Stimulated activated CD4-positive, alpha-beta T cell treated with anti-CD3 and anti-CD28 coated beads, Interleukin-15, amount 100 ng/mL, for 24 hours (primary cell): Measurements from ENCODE around the gene ACVRL1.
A peak's percentile ranks its signal among the peaks of the same experiment; 100 is the strongest.

Experiments
- DNase-seq: peaks from one replicate; pipeline ENCODE4 v3.0.0-alpha.2; 2020

The ACVRL1 gene

GRCh38 chr12:51944608-51945233 is 37.4 kb downstream of the ACVRL1 start:
- DNase-seq = no peak

GRCh38 chr12:51947246-51947996 is 40.1 kb downstream of the ACVRL1 start:
- no peak for DNase-seq

DNA sequence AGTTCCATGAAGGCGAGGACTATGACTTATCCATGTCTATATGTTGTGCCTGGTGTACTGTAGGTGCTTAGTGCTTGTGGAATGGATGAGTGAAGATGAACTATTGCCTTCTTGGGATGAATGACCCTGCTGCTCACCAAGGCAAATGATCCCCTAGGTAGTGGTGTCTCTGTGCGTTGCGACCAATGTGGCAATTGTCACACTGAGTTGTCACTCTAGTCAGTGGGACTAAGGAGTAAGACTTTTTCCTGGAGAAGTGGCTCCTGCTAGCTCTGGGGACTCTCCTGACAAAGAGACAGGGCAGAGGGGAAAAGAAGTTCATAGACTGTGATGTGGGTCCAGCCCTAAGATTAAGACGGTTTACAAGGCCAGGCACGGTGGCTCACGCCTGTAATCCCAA is 40.8 kb downstream of the ACVRL1 start:
- no peak for DNase-seq

DNA sequence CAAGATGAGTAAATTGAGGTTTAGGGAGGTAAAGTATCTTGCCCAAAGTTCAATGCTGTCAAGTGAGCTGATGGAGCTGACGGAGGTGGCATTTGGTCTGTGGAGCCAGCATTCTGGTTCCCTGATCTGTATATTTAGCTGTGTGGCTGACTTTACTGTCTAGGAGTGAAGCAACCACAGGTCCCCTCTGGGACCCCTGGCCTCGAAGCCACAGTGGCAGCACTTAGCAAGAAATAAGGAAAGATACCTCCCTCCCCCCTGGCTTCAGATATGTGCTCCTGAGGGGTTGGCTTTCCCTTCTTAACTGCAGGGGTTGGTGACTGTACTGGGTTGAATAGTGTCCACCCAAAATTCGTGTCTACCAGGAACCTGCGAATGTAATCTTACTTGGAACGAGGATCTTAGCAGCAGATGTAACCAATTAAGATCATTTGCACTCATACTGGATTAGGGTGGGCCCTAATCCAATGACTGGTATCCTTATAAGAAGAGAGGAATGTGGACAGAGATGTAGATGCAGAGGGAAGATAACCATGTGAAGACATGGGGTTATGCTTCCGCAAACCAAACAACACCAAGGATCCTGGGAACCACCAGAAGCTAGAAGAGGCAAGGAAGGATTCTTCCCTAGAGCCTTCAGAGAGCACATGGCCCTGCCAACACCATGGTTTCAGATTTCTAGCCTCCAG is 42.2 kb downstream of the ACVRL1 start:
- no peak for DNase-seq

- no peak for DNase-seq
Observed at GRCh38 chr12:51950682-51951198, 43.4 kb downstream of the ACVRL1 start.

DNA sequence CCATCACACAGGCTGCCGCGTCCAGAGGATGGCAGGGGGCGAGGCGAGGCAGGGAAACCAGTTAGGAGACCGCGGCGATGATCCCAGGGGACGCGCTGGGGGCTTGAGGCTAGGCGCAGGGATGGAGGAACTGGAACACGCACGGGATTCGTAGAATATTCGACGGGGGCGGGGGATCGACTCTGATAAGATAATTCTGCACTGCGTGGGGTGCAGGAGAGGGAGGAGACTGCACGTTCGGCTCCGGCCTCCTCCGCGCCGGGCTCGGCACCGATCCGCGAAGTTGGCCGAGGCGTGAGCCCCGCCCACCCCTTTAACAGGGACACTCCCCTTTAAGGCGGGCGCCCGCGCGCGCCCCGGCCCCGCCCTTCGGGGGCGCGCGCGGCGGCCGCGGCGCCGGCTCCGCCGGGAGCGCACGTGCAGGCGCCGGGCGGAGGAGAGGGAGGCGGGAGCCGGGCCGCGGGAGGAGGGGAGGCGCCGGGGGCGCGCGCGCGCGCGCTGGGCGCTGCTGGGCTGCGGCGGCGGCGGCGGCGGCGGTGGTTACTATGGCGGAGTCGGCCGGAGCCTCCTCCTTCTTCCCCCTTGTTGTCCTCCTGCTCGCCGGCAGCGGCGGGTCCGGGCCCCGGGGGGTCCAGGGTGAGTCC is 44.0 kb downstream of the ACVRL1 start, which contains the start of gene ACVR1B:
ACVR1B (plus strand) TSS at position 501 of the 644 bp plus-strand sequence; CDS start at position 546, 45 bp downstream.
- DNase-seq = peak; percentile 94

DNA sequence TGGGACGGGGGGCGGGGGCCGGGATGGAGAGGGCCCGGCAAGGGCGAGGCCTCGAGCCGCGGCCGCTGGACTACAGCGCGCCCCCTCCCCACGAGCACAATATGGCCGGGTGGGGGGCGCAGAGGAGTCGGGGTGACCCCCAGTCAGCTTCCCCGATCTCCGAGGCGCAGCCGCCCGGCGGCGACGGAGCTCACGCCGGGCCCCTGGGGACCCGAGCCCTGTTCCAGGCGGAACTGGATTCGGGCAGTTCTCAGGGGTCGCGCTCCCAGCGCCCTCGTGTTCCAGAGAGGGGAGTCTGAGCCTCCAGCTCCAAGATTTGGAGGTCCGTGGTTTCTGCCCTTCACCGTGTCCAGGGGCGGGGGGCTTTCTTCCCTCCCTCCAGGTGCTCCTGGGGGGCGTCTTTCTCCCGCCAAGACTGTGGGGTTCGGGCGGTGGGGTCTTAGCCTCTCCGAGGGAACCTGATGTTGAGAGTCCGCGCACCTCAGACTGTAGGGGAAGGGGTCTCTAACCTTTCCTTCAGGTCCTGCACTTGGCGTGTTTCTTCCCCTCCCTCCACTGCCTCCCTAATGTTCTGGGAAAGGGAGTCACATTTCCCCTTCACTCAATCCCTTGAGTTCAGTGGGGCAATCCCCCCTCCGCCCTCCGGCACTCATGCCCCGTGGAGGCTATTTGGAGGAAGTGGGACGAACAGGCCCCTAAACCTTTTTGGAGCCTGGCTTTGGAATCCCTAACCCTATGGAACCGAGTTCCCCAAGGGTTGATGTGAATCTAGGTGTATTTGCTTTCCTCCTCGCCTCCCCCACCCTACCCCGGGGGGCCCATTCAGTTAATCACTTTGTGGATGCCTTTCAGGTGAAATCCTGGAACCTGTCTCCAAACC is 44.8 kb downstream of the ACVRL1 start:
- peak; percentile 8 for DNase-seq

DNA sequence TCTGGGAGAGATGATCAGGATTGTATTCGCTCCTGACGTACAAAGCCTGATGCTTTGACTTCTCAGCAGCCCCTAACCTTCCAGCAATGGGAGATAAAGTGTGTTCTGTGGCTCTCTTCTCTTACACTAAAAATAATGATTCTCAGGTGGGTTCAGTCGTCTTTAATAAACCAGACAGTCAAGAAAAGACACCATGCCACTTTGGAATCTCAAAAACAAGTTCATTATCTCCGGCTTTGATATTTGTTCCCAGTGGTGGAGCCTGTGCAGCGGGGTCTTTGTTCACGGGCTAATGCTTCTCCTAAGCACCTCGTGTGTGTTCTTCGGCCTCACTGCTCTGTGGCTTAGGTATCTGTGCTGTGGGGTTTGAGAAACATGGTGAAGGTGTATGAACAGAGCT is 45.8 kb downstream of the ACVRL1 start:
- no peak for DNase-seq

DNA sequence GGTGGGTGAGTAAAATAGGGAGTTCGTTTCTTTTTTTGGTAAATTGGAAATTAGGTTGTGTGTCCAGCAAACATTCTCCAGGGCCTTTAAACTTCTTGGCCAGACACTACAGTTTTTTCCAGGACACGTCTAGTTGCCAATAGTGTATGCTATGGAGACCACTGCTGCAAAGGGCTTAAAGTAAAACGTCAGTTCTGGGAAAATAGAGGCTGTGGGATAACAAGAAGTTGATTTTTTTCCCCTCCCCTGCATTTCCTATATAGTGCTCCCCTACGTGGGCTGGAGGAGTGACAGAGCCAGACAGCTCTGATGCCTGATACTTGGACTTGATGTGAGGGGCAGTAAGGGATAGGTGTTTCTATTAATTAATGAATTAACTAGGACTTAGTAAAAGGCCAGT is 46.6 kb downstream of the ACVRL1 start:
- no peak for DNase-seq

GRCh38 chr12:51954561-51955361 is 47.5 kb downstream of the ACVRL1 start:
- DNase-seq = no peak

GRCh38 chr12:51955702-51956101 is 48.4 kb downstream of the ACVRL1 start:
- DNase-seq = no peak

GRCh38 chr12:51958542-51958941 is 51.2 kb downstream of the ACVRL1 start:
- DNase-seq = no peak

- no peak for DNase-seq
Observed at GRCh38 chr12:51959211-51959610, 51.9 kb downstream of the ACVRL1 start.

GRCh38 chr12:51959921-51960320 is 52.6 kb downstream of the ACVRL1 start:
- DNase-seq = no peak

- DNase-seq = no peak
Observed at GRCh38 chr12:51960488-51960887, 53.2 kb downstream of the ACVRL1 start.

DNA sequence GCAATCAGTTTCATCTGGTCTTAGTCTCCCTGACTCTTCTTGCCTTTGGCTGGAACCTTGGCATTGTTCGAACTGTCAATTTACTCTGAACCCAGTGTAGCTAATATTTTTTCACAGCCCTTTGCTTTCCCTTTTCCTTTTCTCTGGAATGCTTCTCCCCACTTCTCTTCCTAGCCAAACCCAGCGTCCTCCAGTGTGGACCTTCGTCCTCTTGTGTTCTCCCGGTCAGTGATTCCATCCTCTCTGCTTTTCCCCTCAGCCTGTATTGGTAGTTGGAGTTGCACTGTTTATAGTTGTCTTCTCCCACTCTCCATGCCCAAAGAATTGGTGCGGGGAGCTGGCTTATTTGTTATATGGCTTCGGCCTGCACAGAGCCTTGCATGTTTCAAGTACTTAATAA is 53.6 kb downstream of the ACVRL1 start:
- DNase-seq = no peak

DNA sequence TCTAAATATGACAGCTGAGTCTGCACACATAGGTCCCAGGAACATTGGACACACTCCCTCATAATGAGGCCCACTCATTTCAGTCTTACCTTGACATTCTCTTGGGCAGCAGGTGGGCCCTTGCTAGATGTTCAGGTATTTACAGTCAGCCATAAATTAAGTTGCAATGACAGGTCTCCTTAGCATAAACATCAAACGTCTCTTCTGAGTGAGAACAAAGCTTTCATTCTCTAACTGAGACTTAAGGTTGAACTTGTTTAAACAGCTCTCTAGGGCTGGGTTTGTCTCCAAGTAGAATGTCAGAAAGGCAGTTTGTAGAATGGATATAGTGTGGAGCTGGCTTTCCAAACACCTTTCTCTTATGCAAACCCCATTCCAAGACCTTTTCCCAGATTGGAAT is 54.5 kb downstream of the ACVRL1 start:
- DNase-seq = no peak

DNA sequence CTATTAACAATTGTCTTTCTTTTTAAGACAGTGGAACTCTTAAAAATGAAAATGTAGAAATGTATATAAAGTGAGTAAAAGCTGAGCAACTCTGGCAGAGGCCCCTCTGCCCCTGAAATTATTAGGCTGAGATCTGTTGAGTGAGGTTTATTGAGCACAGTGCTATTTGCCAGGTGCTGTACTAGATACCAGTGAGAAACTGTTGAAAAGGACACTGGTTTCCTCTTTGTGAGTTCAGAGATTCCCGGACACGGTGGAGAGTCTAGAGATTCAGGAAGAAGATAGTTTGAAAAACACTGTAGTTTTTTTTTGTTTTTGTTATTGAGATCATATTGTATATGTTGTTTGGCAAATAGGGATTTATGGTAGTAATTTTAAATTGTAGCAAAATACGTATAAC is 55.4 kb downstream of the ACVRL1 start:
- DNase-seq = no peak

DNA sequence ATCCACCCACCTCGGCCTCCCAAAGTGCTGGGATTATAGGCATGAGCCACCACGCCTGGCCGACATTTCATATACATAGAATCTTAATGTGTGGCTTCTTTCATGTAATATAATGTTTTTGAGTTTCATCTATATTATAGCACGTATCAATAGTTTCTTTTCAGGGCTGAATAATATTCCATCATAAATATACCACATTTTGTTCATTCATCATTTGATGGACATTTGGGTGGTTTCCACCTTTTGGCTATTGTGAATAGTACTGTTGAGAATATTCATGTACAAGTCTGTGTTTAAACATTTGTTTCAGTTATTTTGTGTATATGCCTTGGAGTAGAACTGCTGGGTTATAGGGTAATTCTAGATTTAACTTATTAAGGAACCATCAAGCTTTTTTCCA is 56.2 kb downstream of the ACVRL1 start:
- DNase-seq = no peak

- no peak for DNase-seq
Observed at GRCh38 chr12:51969643-51970042, 62.3 kb downstream of the ACVRL1 start.

DNA sequence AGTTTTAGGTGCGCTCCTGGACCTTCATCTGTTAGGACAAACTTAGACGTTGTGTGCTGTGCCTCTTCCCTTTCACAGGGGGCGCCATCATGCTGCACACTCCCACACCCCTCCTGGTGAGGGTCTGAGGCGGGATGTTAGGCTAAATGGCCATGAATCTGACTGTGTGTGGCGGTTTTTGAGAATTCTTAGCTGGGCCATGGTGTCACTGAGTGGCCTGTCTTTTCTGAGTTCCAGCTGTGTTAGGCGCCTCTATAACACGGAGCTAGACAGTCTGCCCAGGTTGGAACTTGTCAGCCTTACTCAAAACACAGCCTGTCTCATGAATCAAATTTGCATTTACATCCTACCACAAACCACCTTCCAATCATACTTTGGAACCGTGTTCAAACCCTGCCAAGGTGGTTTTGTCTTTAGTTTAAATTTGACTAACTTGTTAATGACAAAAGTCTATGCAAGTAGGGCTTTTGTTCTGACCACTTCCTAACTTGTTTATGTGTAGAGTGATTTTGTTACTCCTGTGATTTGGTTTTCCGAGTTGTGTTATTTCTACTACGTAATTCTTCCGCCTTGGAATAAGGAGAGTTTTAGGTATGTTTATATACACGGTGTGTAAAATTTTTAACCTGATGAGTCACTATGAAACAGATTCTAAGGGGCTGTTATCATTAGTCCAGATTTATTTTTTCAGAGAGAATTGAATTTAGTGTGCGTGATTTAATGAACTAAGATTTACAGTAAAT is 63.8 kb downstream of the ACVRL1 start:
- DNase-seq = peak; percentile 64
